ENCODE data around the gene CA12.

Gene CA12

GRCh38 chr15:63306492-63307073 lies 75.1 kb downstream of the CA12 start:
- no peak for DNase-seq (ENCODE audit: low read depth)

GRCh38 chr15:63305260-63305659 lies 76.4 kb downstream of the CA12 start:
- no peak for DNase-seq (ENCODE audit: low read depth)

DNA sequence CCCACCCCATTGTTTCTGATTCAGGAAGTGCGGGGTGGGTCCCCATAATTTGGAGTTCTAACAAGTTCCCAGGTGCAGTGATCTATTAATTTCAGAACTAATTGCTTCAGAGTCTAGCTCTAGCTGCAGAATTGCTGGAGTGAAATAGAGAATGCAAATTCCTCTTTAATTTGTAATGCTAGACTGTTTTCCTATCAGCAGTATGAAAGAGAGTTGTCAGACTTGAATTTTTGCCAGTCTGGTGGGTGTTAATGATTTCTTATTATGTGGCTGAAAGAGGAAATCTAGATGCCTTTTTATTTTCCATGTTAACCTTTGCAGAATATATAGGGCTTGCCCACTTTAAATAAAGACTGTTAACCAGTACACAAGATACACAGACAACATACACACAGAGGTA lies 80.6 kb downstream of the CA12 start:
- DNase-seq (ENCODE audit: low read depth): no peak

DNA sequence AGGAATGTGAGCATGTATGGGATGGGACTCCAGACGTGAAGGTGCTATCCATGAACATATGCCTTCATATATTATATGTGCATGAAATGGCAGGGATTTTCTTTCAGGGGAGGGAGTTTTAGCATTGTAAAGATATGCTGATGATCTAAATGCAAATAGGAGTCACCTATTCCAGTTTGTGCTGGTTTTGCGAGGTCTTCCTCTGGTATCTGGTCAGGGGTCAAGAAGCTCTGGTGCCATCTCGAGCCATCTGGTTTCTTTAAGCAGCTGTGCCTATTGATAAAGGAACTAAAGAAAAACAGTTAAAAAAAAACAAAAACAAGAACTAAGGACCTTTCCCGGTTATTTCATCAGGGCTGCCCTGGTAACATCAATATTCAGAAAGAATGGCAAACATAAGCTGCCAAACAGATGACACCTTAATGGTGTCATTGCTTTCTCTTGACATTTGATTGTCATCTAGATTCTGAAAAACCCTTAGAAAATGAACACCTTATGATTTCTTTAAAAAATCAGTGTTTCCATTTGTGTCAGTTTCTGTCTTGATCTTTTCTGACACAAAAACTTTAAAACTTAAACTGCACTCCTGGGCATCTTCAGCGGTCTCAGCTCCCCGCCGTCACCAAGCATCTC lies 81.6 kb downstream of the CA12 start:
- DNase-seq (ENCODE audit: low read depth): no peak

- no peak for DNase-seq (ENCODE audit: low read depth)
Measured at GRCh38 chr15:63296195-63296594, 85.5 kb downstream of the CA12 start.

- DNase-seq (ENCODE audit: low read depth): no peak
Measured at GRCh38 chr15:63295341-63295740, 86.3 kb downstream of the CA12 start.

GRCh38 chr15:63294359-63294758 lies 87.3 kb downstream of the CA12 start:
- no peak for DNase-seq (ENCODE audit: low read depth)

DNA sequence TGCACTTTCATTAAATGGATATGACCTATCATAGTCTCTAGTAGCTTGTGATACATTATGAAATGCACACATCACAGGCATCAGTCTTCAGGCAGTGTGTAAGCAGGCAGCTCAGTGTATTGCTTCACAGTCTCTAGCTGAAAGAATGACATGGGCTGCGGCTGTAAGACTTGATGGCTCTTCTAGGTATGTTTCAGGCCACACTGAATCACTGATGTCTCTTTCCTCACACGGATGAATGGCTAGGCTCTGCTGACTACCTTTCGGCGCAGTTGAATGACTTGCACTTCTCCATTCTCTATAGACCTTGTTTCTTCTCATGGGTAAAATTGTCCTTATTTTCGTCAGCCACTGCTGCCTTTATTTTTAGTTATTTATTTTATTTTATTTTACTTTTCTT lies 88.9 kb downstream of the CA12 start:
- no peak for DNase-seq (ENCODE audit: low read depth)

DNA sequence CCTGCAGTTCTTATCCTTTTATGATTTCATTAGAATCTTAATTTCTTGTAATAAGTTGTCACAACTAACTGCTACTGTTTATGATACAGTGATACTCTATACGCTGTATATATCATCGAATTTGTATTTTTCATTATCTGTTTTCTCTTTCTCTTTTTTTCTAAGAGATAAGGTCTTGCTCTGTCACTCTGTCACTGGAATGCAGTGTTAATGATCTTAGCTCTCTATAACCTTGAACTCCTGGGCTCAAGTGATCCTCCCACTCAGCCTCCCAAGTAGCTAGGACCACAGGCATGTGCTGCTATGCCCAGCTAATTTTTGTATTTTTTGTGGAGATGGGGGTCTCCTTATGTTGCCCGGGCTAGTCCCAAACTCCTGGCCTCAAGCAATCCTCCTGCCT lies 89.4 kb downstream of the CA12 start:
- DNase-seq (ENCODE audit: low read depth): no peak

- DNase-seq (ENCODE audit: low read depth): peak; percentile 90
Measured at GRCh38 chr15:63291507-63291906, 90.1 kb downstream of the CA12 start.

GRCh38 chr15:63288778-63289378 lies 92.8 kb downstream of the CA12 start:
- peak; percentile 42 for DNase-seq (ENCODE audit: low read depth)

DNA sequence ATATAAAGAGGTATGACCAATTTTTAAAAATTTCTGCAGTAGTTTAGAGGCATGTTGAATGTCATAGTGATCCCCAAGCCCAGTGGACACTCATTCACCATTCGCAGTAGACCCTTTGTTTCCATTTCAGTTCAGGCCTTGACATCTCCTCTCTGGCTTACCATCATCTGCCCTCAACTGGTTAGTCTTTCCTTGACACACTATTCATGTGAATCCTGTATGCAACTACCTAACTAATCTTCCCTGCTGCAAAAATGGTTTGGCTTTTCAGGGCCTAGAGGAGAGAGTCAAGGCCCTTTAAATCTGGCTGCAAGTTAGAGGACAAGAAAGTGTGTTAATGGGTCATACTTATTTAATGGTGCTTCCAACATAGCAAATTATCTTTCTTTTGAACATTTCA lies 93.3 kb downstream of the CA12 start:
- DNase-seq (ENCODE audit: low read depth): no peak

- no peak for DNase-seq (ENCODE audit: low read depth)
Measured at GRCh38 chr15:63287109-63287508, 94.5 kb downstream of the CA12 start.

DNA sequence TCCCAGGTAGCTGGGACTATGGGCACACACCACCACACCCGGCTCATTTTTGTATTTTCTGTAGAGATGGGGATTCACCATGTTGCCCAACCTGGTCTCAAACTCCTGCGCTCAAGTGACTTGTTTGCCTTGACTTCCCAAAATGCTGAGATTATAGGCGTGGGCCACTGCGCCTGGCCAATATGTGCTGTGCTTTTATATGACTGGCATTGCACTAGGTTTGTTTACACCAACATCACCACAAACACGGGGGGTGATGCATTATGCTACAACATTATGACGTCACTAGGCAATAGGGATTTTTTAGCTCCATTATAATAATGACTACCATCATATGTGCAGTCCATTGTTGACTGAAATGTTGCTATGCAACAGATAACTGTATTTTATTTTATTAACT lies 97.3 kb downstream of the CA12 start:
- DNase-seq (ENCODE audit: low read depth): no peak

GRCh38 chr15:63283126-63283525 lies 98.5 kb downstream of the CA12 start:
- DNase-seq (ENCODE audit: low read depth): no peak

GRCh38 chr15:63277893-63278456 lies 103.7 kb downstream of the CA12 start:
- DNase-seq (ENCODE audit: low read depth): no peak

- peak; percentile 51 for DNase-seq (ENCODE audit: low read depth)
Measured at GRCh38 chr15:63277038-63277892, 104.4 kb downstream of the CA12 start, which contains the start of gene APH1B. Gene APH1B, plus strand, starts transcription at chr15:63277605. Its CDS starts 19 bp downstream, at chr15:63277624.

DNA sequence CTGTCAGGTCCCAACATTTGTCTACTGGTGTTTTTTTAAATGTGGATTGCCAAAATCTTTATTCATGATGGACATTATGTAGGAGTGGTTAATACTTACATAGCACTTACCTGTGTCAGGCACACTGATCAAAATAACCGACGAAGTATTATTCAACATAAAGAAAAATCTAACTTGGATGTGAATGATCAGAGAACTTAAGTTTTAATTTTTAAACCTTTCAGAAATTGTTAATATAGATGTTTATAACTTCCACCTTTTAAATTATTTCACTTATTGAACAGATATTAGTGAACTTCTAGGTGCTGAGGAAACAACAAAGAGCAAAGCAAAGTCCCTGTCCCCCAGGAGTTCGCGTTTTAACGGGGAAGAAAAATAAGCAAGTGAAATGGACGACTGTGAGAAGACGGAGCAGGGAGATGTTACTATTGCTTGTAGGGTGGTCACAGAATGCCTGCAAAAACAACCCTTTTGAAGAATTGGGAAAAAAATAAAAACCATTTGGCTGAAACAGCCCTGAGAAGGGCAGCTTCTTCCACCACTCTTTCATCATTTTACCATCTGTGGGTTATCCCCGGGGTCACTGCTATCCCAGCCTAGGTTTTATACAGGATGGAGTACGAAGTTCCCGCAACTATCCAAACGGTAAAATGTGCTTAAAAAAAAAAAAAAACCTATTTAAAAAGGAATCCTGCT lies 105.2 kb downstream of the CA12 start:
- DNase-seq (ENCODE audit: low read depth): no peak

DNA sequence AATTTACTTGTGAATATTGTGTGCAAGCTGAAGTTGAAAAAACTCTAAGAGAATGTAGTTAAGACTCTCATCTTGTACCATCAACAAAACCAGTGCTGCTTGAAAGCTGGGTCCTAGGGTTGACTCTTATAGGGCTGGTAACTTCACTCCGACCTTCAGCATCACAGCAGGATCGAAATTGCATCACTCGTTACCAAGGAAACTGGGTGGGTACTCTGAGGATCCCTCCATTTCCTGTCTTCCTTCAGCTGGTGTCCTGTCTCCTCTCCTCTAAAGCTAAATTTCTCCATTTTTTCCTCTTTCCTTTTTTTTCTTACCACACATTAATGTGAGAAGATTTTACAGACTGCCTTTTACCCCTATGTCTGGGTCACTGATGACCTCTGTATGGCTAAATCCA lies 107.2 kb downstream of the CA12 start:
- no peak for DNase-seq (ENCODE audit: low read depth)
